GM19035 (cell line): ENCODE measurements around the gene LRRC15.

ENCODE experiments used
- ATAC-seq: cut with Tn5 transposase; IDR thresholded peaks from one replicate; pipeline ENCODE4 v1.9.1; 2021; ENCODE audit not compliant: unreplicated experiment

Gene LRRC15

DNA sequence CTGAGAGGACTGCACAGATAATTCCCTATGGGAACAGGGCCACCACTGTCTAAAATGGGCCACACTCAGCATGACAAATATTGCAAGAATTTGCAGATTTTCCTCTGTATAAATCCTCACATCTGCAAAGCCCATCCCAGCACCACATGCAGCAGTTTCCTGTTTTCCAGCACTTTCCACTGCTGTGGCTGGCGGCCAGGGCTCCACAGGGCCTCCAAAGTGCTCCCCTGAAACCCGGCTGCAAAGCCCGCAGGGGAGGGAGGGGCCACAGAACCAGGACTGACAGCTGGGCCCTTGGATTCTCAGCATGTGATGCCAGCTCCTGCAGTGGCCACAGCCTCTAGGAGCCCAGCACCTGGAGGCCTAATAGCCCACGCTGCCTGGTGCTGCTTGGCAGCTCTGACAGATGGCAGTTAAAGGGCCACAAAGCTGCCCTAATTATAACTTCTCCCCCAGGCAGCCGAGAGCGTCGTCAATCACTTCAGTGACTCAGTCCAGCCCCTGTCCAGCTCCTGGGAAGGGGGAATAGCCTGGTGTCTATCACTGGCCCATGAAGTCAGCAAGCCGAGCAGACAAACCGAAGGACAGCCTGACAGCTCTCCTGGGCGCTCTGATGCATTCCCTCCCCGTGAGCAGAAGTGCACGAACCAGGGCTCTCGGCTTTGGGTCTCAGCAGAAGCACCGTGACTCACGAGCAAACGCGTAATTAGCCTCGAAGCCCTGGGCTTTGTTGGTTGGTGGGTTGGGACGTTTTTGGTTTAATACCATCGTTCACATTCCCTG is 4.7 kb downstream of the LRRC15 start:
- ATAC-seq = no peak

GRCh38 chr3:194364314-194364651 is 5.3 kb downstream of the LRRC15 start:
- ATAC-seq = no peak

DNA sequence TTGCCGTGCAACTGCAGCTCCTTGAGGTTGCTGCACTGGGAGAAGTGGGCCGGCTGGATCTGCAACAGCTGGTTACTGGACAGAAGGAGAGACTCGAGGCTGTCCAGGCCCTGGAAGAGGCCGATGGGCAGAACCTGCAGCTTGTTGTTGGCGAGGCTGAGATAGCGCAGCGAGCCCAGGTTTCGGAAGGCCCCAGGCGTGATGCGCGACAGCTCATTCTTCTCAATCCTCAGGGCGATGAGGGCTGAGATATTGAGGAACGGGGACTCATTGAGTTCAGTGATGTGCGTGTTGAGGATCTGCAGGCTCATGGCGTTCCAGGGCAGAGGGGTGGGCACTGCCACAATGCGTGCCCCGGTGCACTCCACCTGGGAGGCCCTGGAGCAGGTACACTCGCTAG is 9.0 kb downstream of the LRRC15 start:
- ATAC-seq = no peak

- ATAC-seq = no peak
These were observed 11.9 kb downstream of the LRRC15 start for GRCh38 chr3:194357681-194358080.

DNA sequence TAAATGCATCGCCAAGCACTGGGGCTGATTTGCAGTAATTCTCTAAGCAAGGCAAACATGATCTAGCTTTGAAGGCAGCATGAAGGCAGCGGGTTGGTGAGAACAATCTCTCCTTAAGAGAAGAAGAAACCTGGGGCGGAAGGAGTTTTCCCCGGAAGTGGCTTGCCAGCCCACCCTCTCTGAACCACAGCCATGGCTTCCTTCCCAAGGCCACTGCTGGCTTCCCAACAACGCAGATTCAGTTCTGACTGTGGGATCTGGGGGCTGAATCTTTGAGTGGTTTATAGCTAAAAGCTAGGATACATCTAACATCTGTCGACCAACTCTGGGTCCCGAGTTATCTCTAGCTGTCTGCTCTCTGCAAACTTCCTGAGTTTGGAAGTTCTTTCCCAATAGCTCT is 14.2 kb downstream of the LRRC15 start:
- ATAC-seq = no peak

GRCh38 chr3:194354315-194354714 is 15.2 kb downstream of the LRRC15 start:
- ATAC-seq = no peak

DNA sequence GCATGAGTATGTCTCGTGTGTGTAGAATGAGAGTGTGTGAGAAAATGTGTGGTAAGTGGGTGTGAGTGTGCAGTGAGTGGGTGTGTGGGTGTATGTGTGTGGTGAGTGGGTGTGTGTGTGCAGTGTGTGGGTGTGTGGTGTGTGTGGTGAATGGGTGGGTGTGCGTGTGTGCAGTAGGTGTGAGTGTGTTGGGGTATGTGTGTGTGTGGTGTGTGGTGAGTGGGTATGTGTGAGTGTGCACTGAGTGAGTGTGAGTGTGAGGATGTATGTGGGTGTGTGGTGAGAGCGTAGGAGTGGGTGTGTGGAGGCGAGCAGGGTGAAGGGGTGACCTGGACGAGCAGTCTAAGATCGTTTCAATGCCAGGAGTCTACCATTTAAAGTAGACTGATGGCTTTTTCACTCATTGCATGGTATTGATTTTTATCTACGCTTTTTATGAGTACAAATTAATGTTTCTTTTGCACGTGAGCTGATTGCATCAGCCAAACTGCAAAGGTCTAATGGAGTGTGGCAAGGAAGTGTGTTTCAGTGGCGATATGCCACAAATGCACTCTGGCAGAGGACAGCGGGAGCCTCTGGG is 16.8 kb downstream of the LRRC15 start:
- no peak for ATAC-seq

DNA sequence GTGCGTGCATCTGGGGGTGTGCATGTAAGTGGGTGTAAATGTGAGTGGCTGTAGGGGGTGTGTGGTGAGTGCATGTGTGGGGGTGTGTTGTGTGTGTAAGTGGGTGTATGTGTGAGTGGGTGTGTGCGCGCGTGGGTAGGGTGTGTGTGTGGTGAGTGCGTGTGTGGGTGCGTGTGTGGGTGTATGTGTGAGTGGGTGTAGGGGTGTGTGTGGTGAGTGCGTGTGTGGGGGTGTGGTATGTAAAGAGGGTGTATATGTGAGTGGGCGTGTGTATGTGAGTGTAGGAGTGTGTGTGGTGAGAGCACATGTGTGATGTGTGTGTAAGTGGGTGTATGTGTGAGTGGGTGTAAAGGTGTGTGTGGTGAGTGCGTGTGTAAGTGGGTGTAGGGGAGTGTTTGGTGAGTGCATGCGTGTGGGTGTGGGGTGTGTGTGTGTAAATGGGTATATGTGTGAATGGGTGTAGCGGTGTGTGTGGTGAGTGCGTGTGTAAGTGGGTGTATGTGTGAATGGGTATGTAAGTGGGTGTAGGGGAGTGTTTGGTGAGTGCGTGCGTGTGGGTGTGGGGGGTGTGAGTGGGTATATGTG is 17.5 kb downstream of the LRRC15 start:
- ATAC-seq = no peak

GRCh38 chr3:194351080-194351672 is 18.4 kb downstream of the LRRC15 start, which contains the start of gene CPN2:
Gene CPN2 (minus strand): TSS chr3:194351328. CDS start chr3:194342702, 8,626 bp downstream.
- ATAC-seq = no peak

DNA sequence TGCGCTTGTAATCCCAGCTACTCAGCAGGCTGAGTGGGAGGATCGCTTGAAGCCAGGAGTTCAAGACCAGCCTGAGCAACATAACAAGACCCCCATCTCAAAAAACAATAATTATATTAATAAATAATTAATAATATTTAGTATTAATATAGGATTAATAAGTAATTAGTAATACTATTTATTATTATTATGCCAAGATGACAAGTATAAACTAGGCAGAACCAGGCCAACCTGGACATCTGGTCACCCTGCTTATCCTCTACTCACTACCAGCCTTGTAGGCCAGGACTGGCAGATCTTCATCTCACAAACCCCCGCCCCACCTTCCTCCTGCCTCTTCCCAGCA is 18.8 kb downstream of the LRRC15 start:
- ATAC-seq = no peak

- ATAC-seq = no peak
These were observed 21.2 kb downstream of the LRRC15 start for GRCh38 chr3:194348354-194348753.

DNA sequence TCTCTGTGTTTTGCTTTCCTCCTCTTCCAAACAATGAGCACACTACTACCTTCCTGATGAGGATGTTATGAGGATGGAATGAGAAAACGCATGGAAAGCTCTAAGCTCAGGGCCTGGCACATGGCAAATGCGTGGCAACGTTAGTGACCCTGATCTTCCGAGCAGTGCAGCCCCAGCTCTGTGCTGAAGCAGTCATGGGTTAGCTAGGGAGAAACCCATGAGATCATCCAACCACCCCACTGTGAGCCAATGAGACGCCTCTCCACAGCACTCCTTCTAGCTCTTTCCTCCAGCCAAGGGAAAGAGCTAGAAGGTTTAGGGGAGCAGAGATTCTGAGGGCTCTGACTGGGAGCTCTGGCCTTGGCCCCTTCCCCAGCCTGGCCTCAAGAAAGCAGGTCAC is 22.9 kb downstream of the LRRC15 start:
- ATAC-seq = no peak

DNA sequence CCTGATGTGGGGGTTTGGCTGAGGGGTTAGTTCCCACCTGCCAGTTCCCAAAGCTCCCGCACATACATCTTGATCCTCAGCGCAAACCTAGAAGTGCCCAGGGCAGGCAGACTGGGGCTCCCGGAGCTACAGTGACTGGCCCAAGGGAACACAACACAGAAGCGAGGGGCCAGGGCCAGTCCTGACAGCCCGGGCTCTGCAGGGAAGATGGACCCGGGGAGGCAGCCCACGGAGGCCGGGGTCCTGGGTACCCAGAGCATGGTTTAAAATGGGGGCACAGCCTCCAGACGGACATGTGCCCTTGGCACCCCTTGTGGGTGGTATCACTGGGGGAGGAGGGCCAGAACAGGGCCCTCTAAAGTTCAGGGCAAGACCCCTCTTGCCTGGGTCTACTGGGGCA is 23.5 kb downstream of the LRRC15 start:
- no peak for ATAC-seq

DNA sequence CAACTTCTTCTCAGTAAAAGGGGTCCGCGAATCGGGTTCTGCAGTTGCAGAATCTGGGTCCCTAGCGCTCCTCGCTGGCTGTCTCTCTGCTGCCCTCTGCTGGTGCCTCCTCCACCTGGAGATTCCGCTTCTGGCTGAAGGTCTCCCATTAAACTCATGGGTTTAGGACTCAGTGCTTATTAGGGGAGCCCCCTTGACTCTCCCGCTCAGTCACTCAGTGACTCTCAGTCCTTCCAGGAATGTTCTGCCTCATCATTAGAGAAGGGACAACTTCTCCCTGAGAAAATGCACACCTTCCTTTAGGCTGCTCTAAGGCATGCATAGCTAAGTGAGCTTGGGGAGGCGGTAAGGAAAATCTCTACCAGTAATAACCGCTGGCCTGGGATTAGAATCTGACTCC is 25.5 kb downstream of the LRRC15 start:
- ATAC-seq = peak; percentile 52

- ATAC-seq = no peak
These were observed 26.0 kb downstream of the LRRC15 start for GRCh38 chr3:194343561-194343893.

GRCh38 chr3:194342861-194343560 is 26.5 kb downstream of the LRRC15 start:
- no peak for ATAC-seq

DNA sequence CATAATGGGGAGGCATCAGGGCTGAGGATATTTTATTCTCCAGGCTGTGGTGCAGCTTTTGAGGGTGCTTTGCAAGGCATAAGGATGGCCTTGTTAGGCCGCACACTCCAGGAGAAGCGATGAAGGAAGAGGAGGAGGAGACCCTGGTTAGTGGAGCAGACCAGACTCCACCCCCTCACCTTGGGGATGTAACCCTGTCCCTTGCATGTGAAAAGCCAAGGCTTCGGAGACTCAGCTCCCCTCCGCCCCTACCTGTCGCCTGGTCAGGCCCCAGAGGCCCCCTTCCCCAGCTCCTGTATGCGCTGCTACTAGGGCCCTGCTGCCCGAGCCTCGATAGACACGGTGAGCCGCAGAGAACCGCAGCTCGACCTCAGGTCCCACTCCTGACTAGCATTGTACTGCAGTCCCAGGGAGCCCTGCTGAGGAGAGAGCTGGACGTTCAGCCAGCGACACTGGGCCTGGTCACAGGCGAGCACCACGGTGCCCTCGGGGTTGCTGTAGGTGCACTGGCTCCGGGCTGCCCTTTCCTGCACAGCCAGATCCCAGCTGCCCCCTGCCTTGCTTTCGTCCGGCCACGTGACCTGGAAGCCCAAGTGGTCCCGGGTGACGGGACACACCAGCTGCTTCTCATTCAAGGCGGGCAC is 28.7 kb downstream of the LRRC15 start:
- no peak for ATAC-seq

DNA sequence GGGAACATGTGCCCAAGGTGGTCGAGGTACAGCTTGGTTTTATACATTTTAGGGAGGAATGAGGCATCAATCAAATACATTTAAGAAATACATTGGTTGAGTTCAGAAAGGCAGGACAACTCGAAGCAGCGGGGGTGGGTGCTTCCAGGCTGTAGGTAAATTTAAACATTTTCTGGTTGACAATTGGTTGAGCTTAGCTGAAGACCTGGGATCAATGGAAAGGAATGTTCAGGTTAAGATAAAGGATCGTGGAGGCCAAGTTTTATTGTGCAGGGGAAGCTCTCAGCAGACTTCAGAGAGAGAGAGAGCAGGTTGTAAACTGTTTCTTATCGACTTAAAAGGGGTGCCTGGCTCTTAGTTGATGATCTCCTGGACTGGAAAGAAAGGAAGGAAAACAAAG is 29.7 kb downstream of the LRRC15 start:
- no peak for ATAC-seq

DNA sequence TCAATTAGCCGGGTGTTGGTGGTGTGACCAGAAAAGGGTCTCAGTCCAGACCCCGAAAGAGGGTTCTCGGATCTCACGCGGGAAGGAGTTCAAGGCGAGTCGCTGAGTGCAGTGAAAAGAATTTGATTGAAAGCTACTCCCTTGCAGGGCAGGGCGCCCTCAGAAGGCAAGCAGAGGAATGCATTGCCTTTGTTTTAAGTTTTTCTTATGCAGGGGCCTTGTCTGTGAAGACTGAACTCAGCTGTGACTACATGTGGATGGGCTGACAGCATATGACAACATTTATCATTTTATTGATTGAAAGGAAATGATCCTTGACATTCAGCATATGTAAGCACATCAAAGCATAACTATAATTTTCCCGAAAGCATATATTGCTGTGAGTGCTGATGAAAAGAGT is 30.2 kb downstream of the LRRC15 start:
- ATAC-seq = no peak

- no peak for ATAC-seq
These were observed 31.4 kb downstream of the LRRC15 start for GRCh38 chr3:194337965-194338753.
